Anterior cingulate cortex (tissue), 58 donors: ENCODE results near the gene SIGLEC15.
"Not testable (repeated sequence)": the region's sequence is repeated elsewhere in the genome, so short reads cannot be mapped to it uniquely, and the experiment has no call there.

Experiments used
- DNase-seq, 58 donors: peaks; one replicate each; lab custom pipeline; 2025; lab: John Stamatoyannopoulos, UW

The SIGLEC15 gene

DNA sequence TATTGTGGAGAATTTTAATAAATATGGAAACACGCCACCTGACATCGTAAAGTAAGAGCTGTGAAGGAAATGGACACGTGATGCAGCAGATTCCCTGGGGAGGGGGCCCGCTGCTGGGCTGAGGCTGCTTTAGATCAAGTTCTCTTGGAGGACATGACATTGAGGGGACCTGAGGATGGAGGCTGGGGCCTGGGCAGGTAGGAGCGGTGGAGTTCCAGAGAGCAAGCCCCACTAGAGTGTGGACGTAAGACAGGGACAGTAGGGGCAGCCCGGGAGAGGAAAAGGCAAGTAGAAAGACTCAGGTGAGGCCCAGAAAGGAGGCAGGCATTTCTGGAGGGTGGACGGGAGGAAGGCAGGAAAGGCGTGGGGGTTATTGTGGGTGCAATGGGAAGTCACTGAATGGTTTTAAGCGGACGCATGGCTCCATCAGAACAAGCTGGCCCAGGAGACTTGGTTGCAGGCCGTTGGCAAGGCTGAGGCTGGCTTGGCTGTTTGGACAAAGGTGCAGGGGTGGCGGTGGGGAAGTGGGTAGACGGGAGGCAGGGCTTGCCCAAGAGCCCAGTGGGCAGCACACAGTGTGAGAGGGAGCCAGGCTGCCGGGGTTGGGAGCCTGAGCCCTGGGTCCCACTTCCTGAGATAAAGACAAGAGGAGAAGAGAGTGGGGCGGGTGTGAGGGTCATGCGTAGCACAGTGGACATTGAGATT lies 15.7 kb downstream of the SIGLEC15 start:
- no peak for DNase-seq

DNA sequence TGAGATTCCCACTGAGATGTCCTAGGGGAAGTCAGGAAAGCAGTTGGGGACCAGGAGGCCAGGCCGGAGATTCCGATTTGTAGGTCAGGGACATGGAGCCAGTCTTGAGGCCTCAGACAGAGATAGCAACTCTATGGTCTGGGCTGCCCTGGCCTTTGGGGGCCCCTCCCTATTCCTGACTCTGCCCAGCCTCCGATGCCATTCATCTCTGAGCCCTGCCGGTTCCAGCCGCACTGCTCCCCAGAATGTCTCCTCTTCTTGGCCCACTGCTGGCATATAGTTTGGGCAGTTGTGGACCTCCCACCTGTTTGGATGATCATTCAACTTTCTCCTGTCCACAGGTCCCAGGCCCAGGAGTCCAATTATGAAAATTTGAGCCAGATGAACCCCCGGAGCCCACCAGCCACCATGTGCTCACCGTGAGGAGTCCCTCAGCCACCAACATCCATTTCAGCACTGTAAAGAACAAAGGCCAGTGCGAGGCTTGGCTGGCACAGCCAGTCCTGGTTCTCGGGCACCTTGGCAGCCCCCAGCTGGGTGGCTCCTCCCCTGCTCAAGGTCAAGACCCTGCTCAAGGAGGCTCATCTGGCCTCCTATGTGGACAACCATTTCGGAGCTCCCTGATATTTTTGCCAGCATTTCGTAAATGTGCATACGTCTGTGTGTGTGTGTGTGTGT lies 16.4 kb downstream of the SIGLEC15 start:
- DNase-seq, result no peak

DNA sequence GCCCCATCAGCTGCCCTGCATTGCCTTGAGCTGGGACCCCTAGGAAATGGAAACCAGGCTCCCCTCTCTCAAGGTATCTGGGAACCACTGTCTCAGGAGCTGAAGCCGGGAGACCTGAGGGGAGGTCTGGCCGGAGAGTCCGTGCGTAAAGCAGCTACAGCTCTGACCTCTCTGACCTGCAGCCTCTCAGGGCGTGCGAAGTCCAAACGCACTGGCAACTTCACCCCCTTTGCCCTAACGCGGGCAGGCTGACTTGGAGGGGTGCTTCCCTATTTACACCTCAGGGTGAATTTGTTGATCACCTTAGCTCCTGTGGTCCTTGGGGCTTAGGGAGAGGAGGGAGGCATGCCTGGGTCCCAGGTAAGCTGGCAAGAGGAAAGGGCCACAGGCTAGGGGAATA lies 17.5 kb downstream of the SIGLEC15 start:
- DNase-seq, result no peak

DNA sequence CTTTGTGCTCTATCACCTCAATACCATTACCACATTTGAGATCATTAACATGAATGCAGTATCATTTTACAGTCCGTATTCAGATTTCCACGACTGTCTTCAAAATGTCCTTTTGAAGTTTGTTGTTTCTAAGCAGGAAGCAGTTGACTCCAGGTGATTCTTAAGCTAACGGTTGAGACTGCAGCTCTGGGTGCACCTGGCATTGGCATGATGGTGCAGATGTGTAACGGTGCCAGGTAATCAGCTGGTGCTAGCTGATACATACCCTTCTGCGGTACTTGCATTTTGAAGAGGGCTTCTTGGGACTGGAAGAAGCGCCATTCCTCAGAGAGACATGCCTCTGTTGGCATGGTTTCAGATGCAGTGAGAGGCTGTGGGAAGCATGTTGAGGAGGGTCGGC lies 19.5 kb downstream of the SIGLEC15 start:
- no peak for DNase-seq

DNA sequence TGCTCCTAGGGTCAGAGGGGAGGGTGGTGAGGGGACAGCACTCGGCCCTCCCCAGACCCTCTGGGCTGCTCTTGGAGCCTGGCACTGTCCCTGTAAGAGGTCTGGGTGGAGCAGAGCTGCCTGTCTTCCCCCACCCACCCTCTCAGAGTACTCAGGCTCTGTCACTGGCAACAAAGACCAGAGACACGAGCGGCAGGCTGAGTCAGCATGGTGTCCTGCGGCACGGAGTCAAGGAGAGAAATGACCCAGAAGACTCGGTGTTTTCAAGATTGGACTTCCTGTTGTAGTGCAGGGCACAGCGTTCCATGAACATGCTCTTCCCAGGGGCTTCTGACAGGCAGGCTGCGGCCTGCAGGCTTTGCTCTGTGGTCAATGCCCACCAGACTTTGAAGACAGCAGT lies 19.9 kb downstream of the SIGLEC15 start:
- DNase-seq, result no peak

DNA sequence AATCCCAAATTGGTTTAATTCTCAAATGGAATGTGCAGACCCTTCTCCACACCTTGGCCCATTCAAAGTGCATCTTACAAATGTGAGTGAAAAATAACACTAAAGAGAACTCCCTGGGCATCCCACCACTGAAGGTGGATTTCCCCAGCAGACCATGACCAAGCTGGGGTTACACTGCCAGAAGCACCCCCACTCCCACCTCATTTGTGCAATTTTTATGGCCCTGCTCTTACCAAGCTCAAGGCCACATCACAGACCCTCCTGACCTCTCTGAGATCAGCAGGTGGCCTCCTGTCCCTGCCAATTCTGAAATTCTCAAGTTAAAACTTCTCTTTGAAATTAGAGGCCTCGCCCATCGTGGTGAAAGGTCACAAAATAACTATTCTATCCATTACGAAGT lies 21.6 kb downstream of the SIGLEC15 start:
- DNase-seq, result no peak

DNA sequence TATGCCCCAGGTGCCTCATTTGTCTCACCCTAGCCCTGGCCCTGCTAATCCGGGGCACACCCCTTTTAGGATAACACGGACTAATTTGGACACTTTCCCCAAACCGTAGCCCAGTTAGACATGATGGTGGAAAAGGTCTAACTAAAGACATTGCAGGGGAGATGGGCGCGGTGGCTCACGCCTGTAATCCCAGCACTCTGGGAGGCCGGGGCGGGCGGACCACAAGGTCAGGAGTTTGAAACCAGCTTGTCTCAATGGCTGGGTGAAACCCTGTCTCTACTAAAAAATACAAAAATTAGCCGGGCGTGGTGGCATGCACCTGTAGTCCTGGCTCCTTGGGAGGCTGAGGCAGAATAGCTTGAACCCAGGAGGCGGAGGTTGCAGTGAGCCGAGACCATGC lies 23.2 kb downstream of the SIGLEC15 start:
- DNase-seq, result not testable (repeated sequence)

DNA sequence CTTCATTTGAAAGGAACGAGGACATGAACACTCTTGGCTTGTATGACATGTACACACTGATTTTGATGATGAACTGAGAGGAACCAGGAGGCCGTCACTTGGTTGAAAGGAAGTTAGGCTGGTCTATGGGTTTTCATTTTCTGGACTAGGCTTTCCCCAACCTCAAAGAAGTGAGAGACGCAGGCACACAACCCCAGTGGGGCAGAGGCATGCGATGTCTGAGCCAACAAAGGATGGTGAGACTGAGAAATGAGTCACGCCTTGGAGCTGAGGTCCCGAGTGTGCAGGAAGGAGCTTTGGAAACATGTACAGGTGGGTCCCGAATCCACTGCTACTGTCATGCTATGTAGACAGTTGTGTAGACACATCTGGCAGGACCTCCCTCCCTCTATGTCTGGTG lies 24.1 kb downstream of the SIGLEC15 start:
- DNase-seq, result no peak

DNA sequence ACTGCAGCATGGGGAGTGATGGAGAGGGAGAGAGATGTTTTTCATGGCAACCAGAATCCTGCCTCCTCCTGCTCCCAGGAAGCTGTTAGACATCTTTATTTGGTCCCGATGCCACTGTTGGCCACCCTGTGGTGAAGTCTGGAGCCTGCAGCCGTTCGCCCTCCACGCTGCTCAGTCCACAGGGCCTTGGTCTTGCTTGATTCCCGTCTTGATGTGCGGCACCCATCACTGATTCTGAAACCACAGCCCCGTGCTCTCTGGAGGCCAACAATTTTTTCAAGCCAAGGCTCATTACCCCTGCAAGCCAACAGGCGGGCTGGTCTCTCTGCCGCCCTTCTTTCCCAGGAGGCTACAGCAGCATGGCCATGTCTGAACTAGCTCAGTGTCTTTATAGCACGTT lies 24.5 kb downstream of the SIGLEC15 start:
- no peak for DNase-seq

DNA sequence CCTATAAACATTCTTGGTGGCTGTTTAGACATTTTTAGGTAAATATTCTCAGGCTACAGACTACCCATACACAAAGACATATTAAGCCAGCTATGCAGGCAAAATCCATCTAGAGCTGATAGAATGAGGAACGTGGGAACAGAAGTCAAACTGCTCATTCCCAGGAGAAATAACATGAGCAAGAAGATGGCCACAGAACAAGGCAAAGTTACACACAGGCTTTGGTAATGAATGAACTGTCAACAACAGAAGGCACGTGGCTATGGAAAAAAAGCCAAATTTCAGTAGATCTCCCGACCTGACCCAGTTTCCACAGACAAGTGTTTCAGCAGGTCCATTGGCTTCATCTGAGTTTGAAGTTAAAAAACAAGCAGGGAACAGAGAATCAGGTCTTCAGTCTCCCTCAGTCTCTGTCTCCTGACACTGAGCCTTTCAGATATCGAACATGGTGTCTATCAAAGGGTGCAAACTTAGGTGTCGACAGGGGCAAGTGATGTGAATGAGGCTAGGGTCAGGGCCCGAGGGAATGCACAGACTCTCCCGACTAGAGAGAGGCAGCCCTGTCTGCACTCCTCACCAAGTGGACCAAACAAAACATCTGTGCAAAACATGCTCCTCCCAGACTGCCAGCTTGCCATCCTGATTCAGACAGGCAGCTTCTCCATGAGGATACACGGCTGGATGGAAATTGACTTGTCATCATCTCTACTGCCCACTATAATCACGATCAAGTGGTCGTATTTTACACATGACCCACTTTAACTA lies 25.9 kb downstream of the SIGLEC15 start:
- DNase-seq, result no peak

DNA sequence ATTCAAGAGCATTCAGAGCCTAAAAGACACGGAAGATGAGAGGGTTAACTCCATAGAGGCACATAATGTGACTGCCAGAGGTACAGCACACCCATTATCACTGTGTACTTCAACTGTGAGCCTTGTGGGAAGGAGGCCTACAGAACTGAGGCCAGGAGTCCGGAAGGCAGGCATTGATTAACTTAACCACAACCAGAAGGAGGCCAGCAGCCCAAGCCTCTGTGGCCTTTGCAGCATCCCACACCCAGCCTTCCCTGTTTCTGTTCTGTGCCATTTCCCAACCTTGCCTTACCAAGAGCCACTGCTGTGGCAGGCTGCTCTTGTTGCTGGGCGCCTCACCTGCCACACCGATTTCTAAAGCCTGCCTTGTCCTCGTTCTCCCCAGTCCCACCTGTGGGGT lies 27.2 kb downstream of the SIGLEC15 start:
- DNase-seq, result no peak

DNA sequence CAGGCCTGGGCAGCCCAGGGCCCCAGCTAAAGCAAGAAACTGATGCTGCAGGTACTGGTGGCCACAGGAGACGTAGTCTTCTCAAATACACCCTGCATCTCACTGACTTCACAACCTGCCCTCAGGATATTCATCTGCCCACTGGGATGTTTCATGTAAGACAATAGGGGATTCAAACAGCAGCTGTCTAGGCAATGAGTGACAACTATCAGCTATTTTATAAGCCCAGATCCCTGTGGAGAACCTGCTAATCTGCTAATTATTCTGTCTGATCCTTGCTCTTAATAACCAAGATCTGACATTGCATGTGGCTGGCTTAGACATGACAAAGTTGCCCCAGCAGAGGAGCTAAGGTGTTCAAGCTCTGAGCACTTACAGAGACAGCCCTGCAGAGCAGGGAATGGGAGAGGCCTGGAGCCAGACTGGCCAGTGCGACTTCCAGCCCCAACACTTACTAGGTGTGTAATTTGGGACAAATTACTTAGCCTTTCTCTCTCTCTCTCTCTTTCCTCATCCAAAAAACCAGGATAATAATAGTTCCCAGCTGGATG lies 28.6 kb downstream of the SIGLEC15 start:
- DNase-seq, result no peak

DNA sequence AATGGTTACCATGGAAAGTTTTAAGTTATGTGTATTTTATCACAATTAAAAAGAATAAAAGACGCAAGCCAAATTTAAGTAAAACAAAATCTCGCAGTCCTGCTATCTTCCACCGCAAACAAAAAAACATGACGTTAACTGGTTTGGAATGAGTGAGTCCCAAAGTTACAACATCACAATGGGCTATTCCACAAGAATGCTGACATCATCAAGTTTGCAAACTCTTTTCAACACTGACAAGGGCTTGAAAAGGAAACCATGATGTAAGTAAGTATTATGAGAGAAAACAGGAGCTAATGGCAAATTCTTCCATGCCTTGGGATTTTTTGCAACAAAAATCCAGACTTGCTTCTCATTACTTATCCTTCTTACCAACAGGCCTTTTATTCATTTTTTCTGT lies 31.1 kb downstream of the SIGLEC15 start:
- no peak for DNase-seq

DNA sequence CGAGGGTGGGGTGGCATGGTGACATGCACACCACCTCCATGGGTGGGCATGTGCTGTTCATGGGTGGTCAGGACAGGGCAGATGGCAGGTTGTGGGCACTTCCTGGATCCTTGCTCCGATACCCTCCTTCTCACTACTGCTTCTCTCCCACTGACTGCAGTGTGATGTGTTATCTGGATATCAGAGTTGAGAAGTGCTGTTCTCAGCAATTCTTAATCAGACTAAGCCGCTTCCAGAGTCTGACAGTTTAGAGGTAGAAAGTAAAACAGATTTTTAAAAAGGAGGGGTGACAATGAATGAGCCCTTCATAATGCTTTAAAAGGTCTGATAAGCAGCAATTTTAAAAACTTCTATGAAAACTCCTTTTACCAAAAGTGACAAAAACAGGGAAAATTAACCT lies 33.9 kb downstream of the SIGLEC15 start:
- no peak for DNase-seq

DNA sequence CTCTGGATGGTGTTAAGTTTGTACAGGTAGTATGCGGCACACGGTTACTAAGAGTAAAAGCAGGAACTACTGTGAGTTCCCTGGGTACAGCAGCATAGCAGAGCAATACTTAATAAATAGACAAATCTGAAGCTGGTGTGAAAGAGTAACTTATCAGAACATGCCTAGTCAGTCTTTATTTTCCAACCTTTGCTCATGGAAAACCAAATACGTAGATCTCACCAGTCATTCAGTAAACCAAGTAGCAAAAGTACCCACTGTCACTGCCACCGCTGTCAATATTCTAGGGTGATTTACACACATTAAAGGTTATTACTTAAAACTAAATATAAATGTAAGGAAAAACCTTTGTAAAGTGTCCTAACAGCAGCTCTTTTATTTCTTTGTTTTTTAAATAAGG lies 35.0 kb downstream of the SIGLEC15 start:
- no peak for DNase-seq

DNA sequence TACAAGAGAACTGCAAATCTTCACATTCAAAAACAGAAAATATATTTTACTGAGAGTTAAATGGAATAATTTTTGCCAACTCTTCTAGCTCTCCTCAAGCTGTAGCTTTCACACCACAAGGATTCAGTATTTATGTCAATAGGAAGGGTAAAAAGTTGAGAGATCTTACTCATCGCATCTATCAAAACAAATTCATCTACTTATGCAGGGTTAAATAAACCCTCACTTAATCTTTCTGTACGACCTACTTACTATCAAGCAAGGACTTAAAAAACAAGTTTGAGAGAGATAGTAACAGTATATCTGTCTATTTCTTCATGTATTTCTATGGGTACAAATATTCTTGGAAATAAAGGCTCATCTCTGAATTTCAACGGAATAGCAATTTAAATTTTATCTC lies 35.5 kb downstream of the SIGLEC15 start:
- no peak for DNase-seq

DNA sequence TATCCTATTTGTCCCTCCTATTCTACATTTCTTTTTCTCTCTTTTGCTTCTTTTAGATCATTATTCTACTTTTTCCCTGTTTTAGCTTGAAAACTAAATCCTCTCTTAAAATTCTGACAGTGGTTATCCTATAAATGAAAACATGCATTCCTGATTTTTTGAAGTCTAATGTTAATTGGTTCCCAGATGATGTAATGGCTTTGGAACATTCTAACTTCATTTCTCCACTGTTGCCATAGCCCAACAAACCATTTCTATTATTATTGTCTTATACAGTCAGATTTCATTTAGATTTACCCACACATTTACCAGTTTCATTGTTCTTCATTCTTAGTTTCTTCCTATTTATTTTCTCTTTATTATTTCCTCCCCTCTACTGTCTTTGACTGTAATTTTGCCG lies 36.5 kb downstream of the SIGLEC15 start:
- DNase-seq, result no peak

DNA sequence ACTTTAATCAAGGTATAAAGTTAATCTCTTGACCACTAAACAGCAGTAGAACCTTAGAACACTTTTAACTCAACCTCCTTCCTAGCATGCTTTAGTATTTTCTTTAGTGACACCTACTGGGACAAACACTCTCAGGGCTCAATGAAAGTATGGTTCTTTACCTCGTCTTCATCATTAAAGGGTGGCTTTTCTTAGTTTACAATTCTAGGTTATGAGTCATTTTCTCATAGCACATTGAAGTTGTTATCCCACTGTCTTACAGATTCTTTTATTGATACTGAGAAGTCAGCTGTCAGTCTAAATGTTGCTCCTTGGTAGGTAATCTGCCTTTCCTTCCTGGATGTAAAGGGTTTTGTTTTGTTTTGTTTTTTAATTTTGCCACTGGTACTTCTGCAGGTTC lies 38.0 kb downstream of the SIGLEC15 start:
- no peak for DNase-seq

DNA sequence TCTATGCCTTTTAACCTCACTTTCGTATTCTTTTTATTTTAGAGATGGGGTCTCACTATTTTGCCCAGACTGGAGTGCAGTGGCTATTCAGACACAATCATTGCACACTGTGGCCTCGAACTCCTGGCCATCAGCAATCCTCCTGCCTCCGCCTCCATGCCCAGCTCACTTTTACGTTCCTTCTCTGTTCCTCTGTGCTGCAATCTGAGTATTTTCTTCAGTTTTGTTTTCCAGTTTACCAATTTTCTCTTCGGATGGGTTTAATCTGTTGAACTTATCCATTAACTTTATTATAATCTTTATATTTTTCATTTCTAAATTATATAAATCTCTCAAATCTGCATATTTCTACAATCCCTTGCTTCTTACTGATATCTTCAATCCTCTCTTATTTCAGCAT lies 38.6 kb downstream of the SIGLEC15 start:
- no peak for DNase-seq

DNA sequence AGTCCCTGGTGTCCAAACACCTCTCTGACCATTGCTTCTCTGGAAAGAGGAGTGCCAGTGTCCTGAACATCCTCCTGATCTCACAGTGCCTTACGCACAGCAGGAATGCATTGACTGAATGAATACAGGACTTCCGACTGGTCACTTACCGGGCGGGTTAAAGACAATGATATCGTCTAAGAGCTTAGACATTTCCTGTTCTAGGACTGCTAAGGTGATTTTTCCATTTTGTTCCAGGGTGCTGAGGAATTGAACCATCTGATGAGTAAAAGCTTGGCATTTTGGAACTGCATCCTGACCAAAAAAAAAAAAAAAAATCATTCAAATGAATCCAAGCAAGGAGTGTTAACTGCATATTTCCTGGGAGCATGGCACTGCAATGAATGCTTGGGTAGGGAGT lies 40.0 kb downstream of the SIGLEC15 start:
- no peak for DNase-seq

DNA sequence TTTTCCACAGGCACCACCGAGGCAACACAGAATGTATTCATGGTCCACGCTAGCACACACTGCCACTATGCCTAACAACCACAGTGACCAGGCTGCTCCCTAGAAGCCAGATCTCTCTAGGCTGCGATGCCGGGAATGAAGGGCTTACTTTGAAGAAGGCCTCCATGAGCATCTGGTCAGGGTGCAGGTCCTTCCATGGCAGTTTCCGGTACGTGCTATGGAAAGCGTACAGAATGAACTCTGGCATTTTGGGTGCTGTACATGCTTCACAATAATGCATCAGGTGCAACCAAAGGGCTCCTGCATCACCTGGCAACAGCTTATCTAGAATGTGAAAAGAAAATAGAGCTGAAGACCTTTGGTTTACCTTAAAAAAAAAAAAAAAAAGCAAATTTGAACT lies 44.9 kb downstream of the SIGLEC15 start:
- no peak for DNase-seq
